ENCODE measurements around the gene MAP3K4. TPM values are rescaled to one million over a fixed set of nuclear protein-coding genes. Genes with fewer than 3 reads are reported as not detected.
A peak's percentile ranks its signal among the peaks of the same experiment; 100 is the strongest.

The MAP3K4 gene
- total RNA-seq, 4 donors from 2014 or later = 34.9 to 113 (median 52.3) TPM

DNA sequence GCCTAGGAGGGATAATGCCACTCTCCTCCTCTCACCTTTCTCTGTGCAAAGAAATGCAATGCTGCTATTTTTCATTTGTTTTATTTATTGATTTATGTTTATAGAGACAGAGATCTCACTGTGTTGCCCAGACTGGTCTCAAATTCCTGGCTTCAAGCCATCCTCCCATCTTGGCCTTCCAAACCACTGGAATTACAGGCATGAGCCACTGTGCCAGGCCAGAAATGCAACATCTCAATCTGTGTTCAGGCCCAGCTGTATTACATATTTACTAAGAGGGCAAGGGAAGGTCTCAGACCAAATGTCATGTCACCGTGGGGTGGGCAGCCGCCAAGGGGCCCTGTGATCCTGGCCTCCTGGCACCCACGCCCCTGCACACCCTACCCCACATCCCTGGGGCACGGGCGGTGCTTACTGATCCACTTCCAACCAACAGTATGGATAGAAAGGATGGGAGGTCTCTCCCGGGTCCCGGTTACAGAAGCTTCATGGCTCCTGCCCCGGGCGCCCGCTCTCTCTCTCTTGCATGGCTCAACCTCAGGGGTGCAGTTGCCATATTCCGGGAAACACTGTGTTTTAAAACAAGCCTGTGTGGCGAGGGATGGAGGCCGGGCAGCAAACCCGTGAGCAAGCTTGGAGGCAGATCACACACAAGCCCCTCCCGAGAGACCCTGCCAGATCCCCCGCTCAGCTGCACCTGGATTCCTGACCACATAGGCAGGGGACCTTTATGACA, 170.5 kb downstream of the MAP3K4 start:
- intact Hi-C loops (cut with DNase I) = no loop called here
- TF ChIP-seq POLR2A (IDR thresholded peaks at IDR 0.05) = no peak
- TF ChIP-seq, protein P1, sequence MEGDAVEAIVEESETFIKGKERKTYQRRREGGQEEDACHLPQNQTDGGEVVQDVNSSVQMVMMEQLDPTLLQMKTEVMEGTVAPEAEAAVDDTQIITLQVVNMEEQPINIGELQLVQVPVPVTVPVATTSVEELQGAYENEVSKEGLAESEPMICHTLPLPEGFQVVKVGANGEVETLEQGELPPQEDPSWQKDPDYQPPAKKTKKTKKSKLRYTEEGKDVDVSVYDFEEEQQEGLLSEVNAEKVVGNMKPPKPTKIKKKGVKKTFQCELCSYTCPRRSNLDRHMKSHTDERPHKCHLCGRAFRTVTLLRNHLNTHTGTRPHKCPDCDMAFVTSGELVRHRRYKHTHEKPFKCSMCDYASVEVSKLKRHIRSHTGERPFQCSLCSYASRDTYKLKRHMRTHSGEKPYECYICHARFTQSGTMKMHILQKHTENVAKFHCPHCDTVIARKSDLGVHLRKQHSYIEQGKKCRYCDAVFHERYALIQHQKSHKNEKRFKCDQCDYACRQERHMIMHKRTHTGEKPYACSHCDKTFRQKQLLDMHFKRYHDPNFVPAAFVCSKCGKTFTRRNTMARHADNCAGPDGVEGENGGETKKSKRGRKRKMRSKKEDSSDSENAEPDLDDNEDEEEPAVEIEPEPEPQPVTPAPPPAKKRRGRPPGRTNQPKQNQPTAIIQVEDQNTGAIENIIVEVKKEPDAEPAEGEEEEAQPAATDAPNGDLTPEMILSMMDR (IDR thresholded peaks at IDR 0.05) = no peak
- no peak for DNase-seq
- 94 to 98% methylated on average over 16 of the region's 16 CpGs for WGBS, 2 donors
- Histone ChIP-seq H3K27ac (no peak overlapping the region), H3K9me3 (no peaks in the 10 kb centered on the region), H3K4me1 (no peaks in the 10 kb centered on the region), H3K36me3 (peaks cover 0 to 4% of the 10 kb centered on the region in 2 donors), H3K4me3 (replicated peaks in 1 of 3) (no peak overlapping the region), H3K27me3 (no peaks in the 10 kb centered on the region)

DNA sequence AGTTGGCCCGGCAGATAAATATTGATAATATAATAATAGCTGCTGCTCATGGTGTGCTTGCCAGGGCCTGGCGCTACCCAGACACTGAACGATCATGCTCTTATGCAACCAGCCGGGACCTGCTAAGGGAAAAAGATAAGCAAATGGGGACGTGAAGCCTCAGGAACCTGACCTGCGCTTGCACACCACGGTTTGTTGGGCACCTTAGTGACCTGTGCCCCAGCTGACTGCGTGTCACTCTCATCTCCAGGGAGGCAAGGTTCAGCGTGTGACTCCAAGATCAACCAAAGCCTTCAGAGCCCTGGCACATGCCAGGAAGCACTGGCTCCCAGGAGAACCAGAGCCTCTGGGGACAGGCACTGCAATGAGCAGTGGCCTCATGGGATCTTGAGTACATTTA, 171.2 kb downstream of the MAP3K4 start:
- no peaks in the 10 kb centered on the region for H3K9me3 ChIP-seq
- no peaks in the 10 kb centered on the region for H3K27me3 ChIP-seq
- H3K36me3 ChIP-seq = peaks cover 0 to 4% of the 10 kb centered on the region in 2 donors
- intact Hi-C loops (cut with DNase I) = no loop called here
- 48 to 63% methylated on average over 9 of the region's 9 CpGs for WGBS, 2 donors
- no peak overlapping the region for H3K4me3 ChIP-seq (replicated peaks in 1 of 3)
- no peak overlapping the region for H3K27ac ChIP-seq
- peak; percentile 49 to 68 for DNase-seq
- TF ChIP-seq POLR2A (IDR thresholded peaks at IDR 0.05) = no peak
- TF ChIP-seq, protein P1 (IDR thresholded peaks at IDR 0.05) = no peak
- no peaks in the 10 kb centered on the region for H3K4me1 ChIP-seq

DNA sequence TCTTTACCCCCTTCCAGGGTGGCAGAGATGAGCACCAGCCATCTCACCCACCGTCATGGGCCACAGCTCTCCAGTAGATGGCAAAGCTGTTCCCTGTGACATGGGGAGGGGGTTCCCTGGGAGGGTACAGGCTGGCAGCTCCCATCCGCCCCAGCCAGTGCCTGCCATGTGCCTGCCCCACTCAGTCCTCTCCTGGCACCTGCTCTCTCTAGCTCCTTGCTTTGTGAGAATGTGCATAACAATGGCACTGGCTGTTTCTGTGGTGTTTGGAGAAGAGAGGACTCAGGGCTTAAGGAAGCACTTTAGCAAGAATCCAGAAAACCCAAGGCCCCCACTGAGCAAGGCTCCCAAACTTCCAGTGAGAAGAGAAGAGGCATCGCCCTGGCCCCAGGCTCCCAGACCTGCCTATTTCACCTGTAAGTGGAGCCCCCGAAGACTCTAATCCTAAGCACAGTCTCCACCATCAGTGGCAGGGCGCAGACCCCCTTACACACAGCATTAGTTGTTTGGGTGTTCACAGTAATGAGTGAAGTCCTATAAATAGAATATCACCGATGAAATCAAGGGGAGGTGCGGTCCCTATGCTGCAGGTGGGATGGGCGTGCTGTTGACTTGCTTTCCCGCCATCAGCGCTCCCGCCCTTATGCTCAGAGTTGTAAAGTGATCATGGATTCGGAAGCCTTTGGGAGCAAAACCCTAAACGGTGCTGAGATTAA, 172.1 kb downstream of the MAP3K4 start:
- intact Hi-C loops (cut with DNase I) = no loop called here
- H3K4me3 ChIP-seq (replicated peaks in 1 of 3) = no peak overlapping the region
- H3K4me1 ChIP-seq = no peaks in the 10 kb centered on the region
- WGBS, 2 donors = 93 to 95% methylated on average over 13 of the region's 13 CpGs
- peaks cover 0 to 4% of the 10 kb centered on the region in 2 donors for H3K36me3 ChIP-seq
- H3K27me3 ChIP-seq = no peaks in the 10 kb centered on the region
- DNase-seq = no peak
- H3K27ac ChIP-seq = no peak overlapping the region
- TF ChIP-seq POLR2A (IDR thresholded peaks at IDR 0.05) = no peak
- TF ChIP-seq, protein P1 (IDR thresholded peaks at IDR 0.05) = no peak
- no peaks in the 10 kb centered on the region for H3K9me3 ChIP-seq

DNA sequence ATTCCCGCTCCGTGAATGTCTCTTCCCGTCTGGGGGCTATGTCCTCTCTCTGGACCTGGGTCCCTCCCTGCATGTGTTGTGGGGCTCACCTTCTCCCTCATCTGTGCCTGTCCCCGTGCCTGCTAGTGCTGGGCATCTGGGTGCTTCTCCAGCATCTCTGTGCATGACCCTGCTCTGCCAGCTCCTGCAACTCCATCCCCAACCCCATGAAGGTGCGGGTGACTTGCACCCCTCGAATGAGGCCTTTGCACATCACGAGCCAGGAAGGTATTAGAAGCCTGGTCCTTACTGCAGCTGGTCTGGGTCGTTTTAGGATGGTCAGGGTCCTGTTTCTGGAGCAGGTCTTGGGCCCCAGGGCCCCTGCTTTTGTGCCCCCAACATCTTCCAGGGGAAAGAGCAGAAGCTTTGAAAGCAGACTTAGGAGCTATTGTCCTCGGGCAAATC, 172.6 kb downstream of the MAP3K4 start:
- Histone ChIP-seq H3K9me3 (no peaks in the 10 kb centered on the region), H3K36me3 (peaks cover 0 to 4% of the 10 kb centered on the region in 2 donors), H3K27me3 (no peaks in the 10 kb centered on the region), H3K27ac (no peak overlapping the region), H3K4me1 (no peaks in the 10 kb centered on the region), H3K4me3 (replicated peaks in 1 of 3) (no peak overlapping the region)
- WGBS, 2 donors = 93 to 98% methylated on average over 9 of the region's 9 CpGs
- DNase-seq = no peak
- no peak for TF ChIP-seq POLR2A (IDR thresholded peaks at IDR 0.05)
- TF ChIP-seq, protein P1 (IDR thresholded peaks at IDR 0.05) = no peak
- intact Hi-C loops (cut with DNase I) = no loop called here

DNA sequence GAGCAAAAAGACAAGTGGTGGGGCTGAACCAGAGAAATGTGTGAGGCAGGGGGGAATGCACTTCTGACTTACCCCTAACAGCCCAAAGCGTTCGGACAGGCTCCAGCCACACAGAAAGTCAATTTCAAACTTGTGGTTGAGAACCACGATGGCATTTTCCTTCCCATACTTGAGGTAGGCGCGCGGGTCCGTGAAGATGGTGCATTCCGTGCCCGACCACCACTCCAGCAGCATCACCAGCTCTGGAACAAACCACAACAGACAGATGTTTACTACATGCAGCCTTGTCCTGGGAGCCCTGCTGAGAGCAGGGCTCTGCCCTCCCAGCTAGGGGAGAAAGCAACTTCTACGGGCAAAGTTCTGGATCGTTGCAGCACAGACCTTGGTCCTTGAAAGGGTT, 174.6 kb downstream of the MAP3K4 start:
- intact Hi-C loops (cut with DNase I) = no loop called here

More for the DNA sequence above, 174.6 kb downstream of the MAP3K4 start:
- DNase-seq = no peak
- no peak for TF ChIP-seq POLR2A (IDR thresholded peaks at IDR 0.05)
- TF ChIP-seq, protein P1 (IDR thresholded peaks at IDR 0.05) = no peak
- 89 to 91% methylated on average over 11 of the region's 11 CpGs for WGBS, 2 donors
- Histone ChIP-seq H3K4me3 (replicated peaks in 1 of 3) (no peak overlapping the region), H3K4me1 (no peaks in the 10 kb centered on the region), H3K36me3 (peaks cover 0 to 4% of the 10 kb centered on the region in 2 donors), H3K9me3 (no peaks in the 10 kb centered on the region), H3K27ac (no peak overlapping the region), H3K27me3 (no peaks in the 10 kb centered on the region)
